ENCODE data around the gene SPOUT1.
A peak's percentile ranks its signal among the peaks of the same experiment; 100 is the strongest.

The SPOUT1 gene

GRCh38 chr9:128836509-128837145, 7.0 kb upstream of the SPOUT1 start:
- DNase-seq (ENCODE audit: low read depth, low spot score): no peak

- no peak for DNase-seq (ENCODE audit: low read depth, low spot score)
These were observed 5.9 kb upstream of the SPOUT1 start for GRCh38 chr9:128835246-128836210.

GRCh38 chr9:128833696-128834095, 4.1 kb upstream of the SPOUT1 start:
- DNase-seq (ENCODE audit: low read depth, low spot score): no peak

GRCh38 chr9:128828719-128829452, 708 bp downstream of the SPOUT1 start:
- DNase-seq (ENCODE audit: low read depth, low spot score): no peak

GRCh38 chr9:128828267-128828666, 1.3 kb downstream of the SPOUT1 start:
- no peak for DNase-seq (ENCODE audit: low read depth, low spot score)

GRCh38 chr9:128825923-128826700, 3.5 kb downstream of the SPOUT1 start:
- no peak for DNase-seq (ENCODE audit: low read depth, low spot score)

- DNase-seq (ENCODE audit: low read depth, low spot score): no peak
These were observed 4.7 kb downstream of the SPOUT1 start for GRCh38 chr9:128824911-128825310.

- no peak for DNase-seq (ENCODE audit: low read depth, low spot score)
These were observed 5.6 kb downstream of the SPOUT1 start for GRCh38 chr9:128823903-128824406.

- DNase-seq (ENCODE audit: low read depth, low spot score): no peak
These were observed 6.2 kb downstream of the SPOUT1 start for GRCh38 chr9:128823362-128823902.

- DNase-seq (ENCODE audit: low read depth, low spot score): no peak
These were observed 7.1 kb downstream of the SPOUT1 start for GRCh38 chr9:128822407-128823042.

- DNase-seq (ENCODE audit: low read depth, low spot score): no peak
These were observed 7.8 kb downstream of the SPOUT1 start for GRCh38 chr9:128821584-128822406.

- no peak for DNase-seq (ENCODE audit: low read depth, low spot score)
These were observed 8.7 kb downstream of the SPOUT1 start for GRCh38 chr9:128820665-128821583.

- no peak for DNase-seq (ENCODE audit: low read depth, low spot score)
These were observed 9.6 kb downstream of the SPOUT1 start for GRCh38 chr9:128819716-128820664.

- no peak for DNase-seq (ENCODE audit: low read depth, low spot score)
These were observed 10.5 kb downstream of the SPOUT1 start for GRCh38 chr9:128818839-128819715.

GRCh38 chr9:128818099-128818838, 11.3 kb downstream of the SPOUT1 start, which contains the start of gene ENDOG:
TSS of gene ENDOG (plus strand) at chr9:128818500. CDS start at chr9:128818685, 185 bp downstream.
- peak; percentile 96 for DNase-seq (ENCODE audit: low read depth, low spot score)
